OCI-LY3 (cell line): ENCODE data around the gene FAT1.
A peak's percentile ranks its signal among the peaks of the same experiment; 100 is the strongest.

Experiments
- H2AFZ ChIP-seq: fragments of 200-600, 300-600 bp; shearing (Covaris generic); 2 replicates; pipeline ENCODE4 v1.6.0; 2014; ENCODE audit warnings: antibody characterized with exemption, low read depth, low read length
- H3K27ac ChIP-seq: fragments of 200-600, 300-600 bp; sonication (generic); 2 replicates; pipeline ENCODE4 v1.5.1; 2014; ENCODE audit warnings: mild to moderate bottlenecking, low read length, moderate library complexity, mixed read lengths
- H3K27me3 ChIP-seq: fragments of 200-600, 300-600 bp; sonication (generic); 2 replicates; pipeline ENCODE4 v1.6.1; 2014; ENCODE audit warnings: low read depth, low read length, mixed read lengths
- H3K36me3 ChIP-seq: fragments of 200-600, 300-600 bp; sonication (generic); replicated peaks from 2 replicates; pipeline ENCODE3; 2014; ENCODE audit warnings: low read depth, low read length, mixed read lengths
- H3K4me1 ChIP-seq: fragments of 300-600, 200-600 bp; sonication (generic); 2 replicates; pipeline ENCODE4 v1.6.1; 2014; ENCODE audit warnings: low read length, mixed read lengths
- H3K4me2 ChIP-seq: fragments of 200-600, 300-600 bp; sonication (generic); 2 replicates; pipeline ENCODE4 v1.6.1; 2014; ENCODE audit warnings: low read length, mixed read lengths
- H3K4me3 ChIP-seq: fragments of 300-600, 200-600 bp; sonication (generic); 2 replicates; pipeline ENCODE4 v1.5.1; 2014; ENCODE audit warnings: antibody characterized with exemption, mild to moderate bottlenecking, low read length, moderate library complexity
- H3K79me2 ChIP-seq: fragments of 300-600, 200-600 bp; shearing (Covaris generic); 2 replicates; pipeline ENCODE4 v1.6.1; 2014; ENCODE audit warnings: mild to moderate bottlenecking, low read length, mixed read lengths
- H3K9ac ChIP-seq: fragments of 300-600, 200-600 bp; shearing (Covaris generic); 2 replicates; pipeline ENCODE4 v1.6.0; 2014; ENCODE audit warnings: mild to moderate bottlenecking, low read length, moderate library complexity
- H3K9me3 ChIP-seq: fragments of 200-600, 300-600 bp; shearing (Covaris generic); 2 replicates; pipeline ENCODE4 v1.6.1; 2014; ENCODE audit warnings: low read length, mixed read lengths; ENCODE audit not compliant: insufficient read depth
- H4K20me1 ChIP-seq: fragments of 200-600, 300-600 bp; sonication (generic); 2 replicates; pipeline ENCODE4 v1.6.1; 2016; ENCODE audit warnings: low read length, mixed read lengths; ENCODE audit not compliant: insufficient read depth
- EZH2phosphoT487 ChIP-seq: fragments of 200-600 bp; shearing (Covaris generic); IDR thresholded peaks from 2 replicates; pipeline ENCODE4 v1.6.1; 2018; ENCODE audit warnings: antibody characterized with exemption, mixed run types, low read depth
- TF ChIP-seq, protein P1 (sequence below): fragments of 200-600, 300-600 bp; sonication (generic); IDR thresholded peaks from 2 replicates; pipeline ENCODE4 v1.5.1; 2014; ENCODE audit warnings: antibody characterized with exemption, low read length, low read depth

FAT1 gene

DNA sequence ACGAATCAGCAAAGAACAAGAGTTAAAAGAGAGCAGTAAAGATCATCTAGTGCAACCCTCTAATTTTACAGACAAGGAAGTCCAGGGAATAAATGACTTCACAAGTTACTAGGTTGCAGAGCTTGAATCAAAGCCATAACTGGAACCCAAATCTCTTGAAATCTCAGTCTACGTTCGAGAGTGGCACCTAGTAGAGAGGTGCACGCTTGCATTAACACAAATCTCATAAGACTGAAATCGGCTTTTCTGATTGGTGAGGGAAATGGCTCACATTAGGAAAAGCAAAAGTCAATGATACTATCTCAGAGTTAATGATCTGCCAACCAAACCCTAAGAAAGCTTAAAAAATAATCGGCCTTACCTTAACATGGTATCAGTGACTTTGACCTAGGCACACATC lies 43.0 kb downstream of the FAT1 start:
- H3K79me2 ChIP-seq: no peaks in the 10 kb centered on the region
- TF ChIP-seq EZH2phosphoT487: no peak
- TF ChIP-seq, protein P1, sequence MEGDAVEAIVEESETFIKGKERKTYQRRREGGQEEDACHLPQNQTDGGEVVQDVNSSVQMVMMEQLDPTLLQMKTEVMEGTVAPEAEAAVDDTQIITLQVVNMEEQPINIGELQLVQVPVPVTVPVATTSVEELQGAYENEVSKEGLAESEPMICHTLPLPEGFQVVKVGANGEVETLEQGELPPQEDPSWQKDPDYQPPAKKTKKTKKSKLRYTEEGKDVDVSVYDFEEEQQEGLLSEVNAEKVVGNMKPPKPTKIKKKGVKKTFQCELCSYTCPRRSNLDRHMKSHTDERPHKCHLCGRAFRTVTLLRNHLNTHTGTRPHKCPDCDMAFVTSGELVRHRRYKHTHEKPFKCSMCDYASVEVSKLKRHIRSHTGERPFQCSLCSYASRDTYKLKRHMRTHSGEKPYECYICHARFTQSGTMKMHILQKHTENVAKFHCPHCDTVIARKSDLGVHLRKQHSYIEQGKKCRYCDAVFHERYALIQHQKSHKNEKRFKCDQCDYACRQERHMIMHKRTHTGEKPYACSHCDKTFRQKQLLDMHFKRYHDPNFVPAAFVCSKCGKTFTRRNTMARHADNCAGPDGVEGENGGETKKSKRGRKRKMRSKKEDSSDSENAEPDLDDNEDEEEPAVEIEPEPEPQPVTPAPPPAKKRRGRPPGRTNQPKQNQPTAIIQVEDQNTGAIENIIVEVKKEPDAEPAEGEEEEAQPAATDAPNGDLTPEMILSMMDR: no peak
- no peaks in the 10 kb centered on the region for H3K9me3 ChIP-seq
- H3K4me1 ChIP-seq: no peaks in the 10 kb centered on the region
- H3K9ac ChIP-seq: no peak overlapping the region
- no peaks in the 10 kb centered on the region for H4K20me1 ChIP-seq
- H3K4me3 ChIP-seq: no peak overlapping the region
- no peaks in the 10 kb centered on the region for H3K27me3 ChIP-seq
- H3K27ac ChIP-seq: no peak overlapping the region
- no peak overlapping the region for H3K4me2 ChIP-seq
- H2AFZ ChIP-seq: no peak overlapping the region
- H3K36me3 ChIP-seq: no peaks in the 10 kb centered on the region

DNA sequence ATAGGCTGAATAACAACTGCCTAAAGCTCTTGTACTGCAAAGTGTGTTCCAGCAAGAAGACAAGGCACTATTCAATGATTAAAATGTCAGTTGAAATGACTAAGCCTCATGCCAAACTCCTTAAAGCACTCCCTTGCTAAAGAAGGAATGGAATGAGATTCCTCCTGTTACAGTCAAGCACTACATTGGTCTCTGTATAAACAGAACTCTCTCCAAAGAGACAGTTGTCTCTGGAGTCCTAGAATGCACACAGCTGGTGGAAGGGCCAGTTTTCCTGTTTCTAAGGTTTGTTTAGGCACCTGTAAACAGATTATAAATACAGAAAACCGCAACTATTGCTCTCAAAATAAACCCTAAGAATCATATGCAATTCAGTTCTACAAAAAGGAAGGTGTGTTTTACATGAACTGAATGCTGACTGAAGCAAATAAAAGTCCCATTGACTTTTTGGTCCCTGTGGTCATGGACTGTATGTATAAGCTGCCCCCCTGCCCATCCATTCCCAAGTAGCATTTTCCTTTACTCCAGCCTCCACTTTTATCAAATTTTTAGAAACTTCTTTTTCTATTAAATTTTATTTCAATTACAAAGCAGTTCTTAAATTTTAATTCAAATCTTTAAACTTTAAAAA lies 47.0 kb downstream of the FAT1 start:
- Histone ChIP-seq H3K9me3 (no peaks in the 10 kb centered on the region), H3K4me1 (no peaks in the 10 kb centered on the region), H3K4me2 (no peak overlapping the region), H4K20me1 (no peaks in the 10 kb centered on the region), H3K36me3 (no peaks in the 10 kb centered on the region), H3K27me3 (no peaks in the 10 kb centered on the region), H3K4me3 (no peak overlapping the region), H3K79me2 (no peaks in the 10 kb centered on the region), H3K9ac (no peak overlapping the region), H2AFZ (no peak overlapping the region), H3K27ac (no peak overlapping the region)
- TF ChIP-seq EZH2phosphoT487: no peak
- TF ChIP-seq, protein P1: no peak

DNA sequence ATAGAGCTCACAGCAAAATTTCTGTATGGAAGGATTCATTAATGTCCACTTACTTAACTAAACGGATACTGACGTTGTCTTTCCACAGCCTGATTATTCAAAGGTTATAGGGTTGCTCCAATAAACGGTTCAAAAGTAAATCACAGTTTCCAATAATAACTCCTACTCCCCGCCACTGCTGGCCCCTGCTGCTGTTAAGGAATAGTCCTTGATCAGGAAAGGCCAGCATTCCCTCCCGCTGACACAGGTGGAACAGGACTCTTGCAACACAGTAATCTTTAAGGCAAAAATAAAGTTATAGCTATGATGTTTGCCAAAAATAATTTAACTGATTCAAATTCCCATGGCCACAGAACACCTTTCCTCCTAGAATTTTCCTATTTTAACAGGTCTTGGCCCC lies 53.9 kb downstream of the FAT1 start:
- TF ChIP-seq, protein P1: no peak
- TF ChIP-seq EZH2phosphoT487: no peak
- H4K20me1 ChIP-seq: no peaks in the 10 kb centered on the region
- no peak overlapping the region for H3K4me3 ChIP-seq

DNA sequence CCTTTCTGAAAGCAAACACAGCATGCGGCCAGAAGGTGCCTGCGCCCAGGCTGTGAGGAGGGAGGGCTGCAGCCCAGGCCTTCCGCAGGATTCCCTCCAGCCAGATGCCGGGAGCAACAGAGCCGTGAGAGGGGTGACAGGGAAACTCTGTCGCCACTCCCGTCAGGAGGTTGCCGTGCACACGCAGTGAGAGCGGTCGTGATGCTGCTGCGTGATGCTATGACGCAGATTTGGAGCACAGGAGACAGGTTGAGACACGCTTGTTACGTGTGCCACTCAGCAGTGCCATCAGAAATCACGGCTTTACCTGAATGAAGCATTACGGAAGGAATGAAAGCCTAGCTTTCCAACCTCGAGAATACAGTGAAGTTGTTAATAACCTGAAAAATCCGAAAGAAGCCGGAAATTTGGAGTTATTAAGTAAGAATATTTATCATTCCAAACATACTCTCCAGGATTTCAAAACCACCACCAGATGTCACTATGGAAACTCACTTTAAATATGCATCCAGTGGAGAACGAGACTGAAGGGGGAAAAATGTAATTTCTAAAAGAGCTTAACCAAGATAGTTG lies 54.4 kb downstream of the FAT1 start:
- H3K27me3 ChIP-seq: no peaks in the 10 kb centered on the region
- H3K9me3 ChIP-seq: no peaks in the 10 kb centered on the region
- no peak overlapping the region for H2AFZ ChIP-seq
- H3K4me3 ChIP-seq: no peak overlapping the region
- H3K4me1 ChIP-seq: no peaks in the 10 kb centered on the region
- H3K27ac ChIP-seq: no peak overlapping the region
- H3K9ac ChIP-seq: no peak overlapping the region
- H3K36me3 ChIP-seq: no peaks in the 10 kb centered on the region
- no peaks in the 10 kb centered on the region for H4K20me1 ChIP-seq
- no peaks in the 10 kb centered on the region for H3K79me2 ChIP-seq
- H3K4me2 ChIP-seq: no peak overlapping the region
- no peak for TF ChIP-seq EZH2phosphoT487
- TF ChIP-seq, protein P1: peak; percentile 16; the same call in 1 of the 2 replicates

More for the DNA sequence above, 53.9 kb downstream of the FAT1 start:
- H3K4me1 ChIP-seq: no peaks in the 10 kb centered on the region
- no peak overlapping the region for H2AFZ ChIP-seq
- no peak overlapping the region for H3K4me2 ChIP-seq
- H3K9ac ChIP-seq: no peak overlapping the region
- H3K27ac ChIP-seq: no peak overlapping the region
- no peaks in the 10 kb centered on the region for H3K9me3 ChIP-seq
- no peaks in the 10 kb centered on the region for H3K79me2 ChIP-seq
- no peaks in the 10 kb centered on the region for H3K27me3 ChIP-seq
- no peaks in the 10 kb centered on the region for H3K36me3 ChIP-seq
